HepG2 (cell line): Measurements from ENCODE around the gene MVK. TPM values are rescaled to one million over a fixed set of nuclear protein-coding genes. Genes with fewer than 3 reads are reported as not detected.

Experiments
- ESRRA ChIP-seq: sonication (generic); formaldehyde crosslinking; IDR thresholded peaks from 2 replicates; pipeline ENCODE4 v1.5.1; 2020; ENCODE audit warnings: mild to moderate bottlenecking, low read depth, missing genetic modification reagents
- ETV6 ChIP-seq: sonication (generic); formaldehyde crosslinking; conservative IDR thresholded peaks from 2 replicates; pipeline ENCODE4 v1.4.0; 2020; ENCODE audit warnings: missing genetic modification reagents
- FOXA3 ChIP-seq: IDR thresholded peaks from 2 replicates; pipeline ENCODE4 v1.6.1; 2016; ENCODE audit warnings: missing genetic modification reagents, missing compliant biosample characterization
- GFI1 ChIP-seq: sonication (generic); formaldehyde crosslinking; IDR thresholded peaks from 2 replicates; pipeline ENCODE4 v1.5.0; 2020; ENCODE audit warnings: missing genetic modification reagents, mild to moderate bottlenecking, borderline replicate concordance
- HCFC1 ChIP-seq: fragments of 150-350 bp; IDR thresholded peaks from 2 replicates; pipeline ENCODE4 v1.6.1; 2014; ENCODE audit warnings: low read depth, low read length
- IRF2 ChIP-seq: IDR thresholded peaks from 2 replicates; pipeline ENCODE4 v1.6.1; 2018; ENCODE audit warnings: missing genetic modification reagents, missing compliant biosample characterization
- KDM3A ChIP-seq: IDR thresholded peaks from 2 replicates; pipeline ENCODE4 v1.6.1; 2018; ENCODE audit warnings: low read depth, missing compliant biosample characterization
- MAFF ChIP-seq: IDR thresholded peaks from 2 replicates; pipeline ENCODE4 v1.6.1; 2011; ENCODE audit warnings: low read depth, low read length, improper control_type of control experiment
- MED8 ChIP-seq: sonication (generic); formaldehyde crosslinking; IDR thresholded peaks from 2 replicates; pipeline ENCODE4 v1.8.1; 2023; ENCODE audit warnings: mild to moderate bottlenecking, missing genetic modification reagents; ENCODE audit not compliant: insufficient replicate concordance
- RCOR2 ChIP-seq: IDR thresholded peaks from 2 replicates; pipeline ENCODE4 v1.6.1; 2016; ENCODE audit warnings: missing biosample characterization, missing genetic modification reagents
- SPEN ChIP-seq: sonication (generic); formaldehyde crosslinking; IDR thresholded peaks from 2 replicates; pipeline ENCODE4 v1.5.1; 2020; ENCODE audit warnings: low read depth, mild to moderate bottlenecking, missing genetic modification reagents
- TEAD3 ChIP-seq: optimal IDR thresholded peaks from 2 replicates; pipeline ENCODE3; 2016; ENCODE audit warnings: borderline replicate concordance
- U2AF1 ChIP-seq: fragments of 200-400 bp; formaldehyde crosslinking; optimal IDR thresholded peaks from 2 replicates; pipeline ENCODE3; 2017; ENCODE audit warnings: mild to moderate bottlenecking, low read depth, low read length
- ZBTB20 ChIP-seq: sonication (generic); formaldehyde crosslinking; IDR thresholded peaks from 2 replicates; pipeline ENCODE4 v1.8.1; 2023; ENCODE audit warnings: missing genetic modification reagents, low read depth, mild to moderate bottlenecking, borderline replicate concordance
- ZFP41 ChIP-seq: sonication (generic); formaldehyde crosslinking; IDR thresholded peaks from 2 replicates; pipeline ENCODE4 v1.4.0; 2020; ENCODE audit warnings: mild to moderate bottlenecking, missing genetic modification reagents, borderline replicate concordance
- ZFY ChIP-seq: sonication (generic); formaldehyde crosslinking; IDR thresholded peaks from 2 replicates; pipeline ENCODE4 v1.4.0; 2020; ENCODE audit warnings: missing genetic modification reagents
- ZKSCAN5 ChIP-seq: sonication (generic); formaldehyde crosslinking; IDR thresholded peaks from 2 replicates; pipeline ENCODE4 v1.5.1; 2020; ENCODE audit warnings: mild to moderate bottlenecking, missing genetic modification reagents
- ZNF180 ChIP-seq: sonication (generic); formaldehyde crosslinking; IDR thresholded peaks from 2 replicates; pipeline ENCODE4 v1.4.0; 2020; ENCODE audit warnings: low read depth, missing genetic modification reagents, borderline replicate concordance
- ZNF292 ChIP-seq: sonication (generic); formaldehyde crosslinking; IDR thresholded peaks from 2 replicates; pipeline ENCODE4 v1.8.1; 2022; ENCODE audit warnings: mild to moderate bottlenecking, low read depth, missing genetic modification reagents, borderline replicate concordance
- ZNF354B ChIP-seq: sonication (generic); formaldehyde crosslinking; IDR thresholded peaks from 2 replicates; pipeline ENCODE4 v1.8.0; 2022; ENCODE audit warnings: mild to moderate bottlenecking, missing genetic modification reagents
- ZNF383 ChIP-seq: sonication (generic); formaldehyde crosslinking; IDR thresholded peaks from 2 replicates; pipeline ENCODE4 v1.4.0; 2020; ENCODE audit warnings: missing genetic modification reagents, mild to moderate bottlenecking, borderline replicate concordance
- ZNF430 ChIP-seq: sonication (generic); formaldehyde crosslinking; IDR thresholded peaks from 2 replicates; pipeline ENCODE4 v1.9.0; 2021; ENCODE audit warnings: mild to moderate bottlenecking, missing genetic modification reagents
- ZNF749 ChIP-seq: sonication (generic); formaldehyde crosslinking; IDR thresholded peaks from 2 replicates; pipeline ENCODE4 v1.8.0; 2022; ENCODE audit warnings: mild to moderate bottlenecking, missing genetic modification reagents, moderate library complexity, borderline replicate concordance
- ZNF841 ChIP-seq: sonication (generic); formaldehyde crosslinking; IDR thresholded peaks from 2 replicates; pipeline ENCODE4 v1.8.1; 2023; ENCODE audit warnings: missing genetic modification reagents, borderline replicate concordance
- ZSCAN31 ChIP-seq: sonication (generic); formaldehyde crosslinking; IDR thresholded peaks from 2 replicates; pipeline ENCODE4 v1.5.0; 2020; ENCODE audit warnings: low read depth, mild to moderate bottlenecking, missing genetic modification reagents
- polyA plus RNA-seq, 8 experiments: library from polyadenylated mRNA; depleted of rRNA in 3 of 8; stranded (reverse) in 7 of 8; unstranded in 1 of 8; fragments of >200 nt; fragmentation: Illumina TruSeq in 4 of 8; extraction: Trizol in 4 of 8; gene quantifications; 2 replicates each; pipeline versions ENCODE4 v1.2.1 to v1.2.3, GENCODE V29; 2011 to 2016; ENCODE audit warnings: low read depth in 4 of 8, missing spikeins in 1 of 8, mixed read lengths in 1 of 8; ENCODE audit not compliant: insufficient read depth in 1 of 8
- total RNA-seq, 5 experiments: library from RNA; depleted of rRNA; stranded (reverse); fragments of >200 nt; fragmentation: Illumina TruSeq; extraction: Trizol; gene quantifications; 2 replicates each; pipeline ENCODE4 v1.2.3, GENCODE V29; 2016; ENCODE audit warnings: low read depth in 1 of 5
- TF ChIP-seq, protein P1 (sequence below): sonication (generic); formaldehyde crosslinking; IDR thresholded peaks from 2 replicates; pipeline ENCODE4 v1.4.0; 2020; ENCODE audit warnings: missing genetic modification reagents
- TF ChIP-seq, protein P2 (sequence below): sonication (generic); formaldehyde crosslinking; conservative IDR thresholded peaks from 2 replicates; pipeline ENCODE4 v1.8.0; 2022; ENCODE audit warnings: missing genetic modification reagents
- TF ChIP-seq, protein P3 (sequence below): sonication (generic); formaldehyde crosslinking; IDR thresholded peaks from 2 replicates; pipeline ENCODE4 v1.4.0; 2020; ENCODE audit warnings: missing genetic modification reagents
- TF ChIP-seq, protein P4 (sequence below): sonication (generic); formaldehyde crosslinking; IDR thresholded peaks from 2 replicates; pipeline ENCODE4 v1.5.0; 2020; ENCODE audit warnings: missing genetic modification reagents

MVK gene
- total and polyA plus RNA-seq, 2 of the 13 experiments (the other 11 are each of a cell fraction or from before 2014, with no cell fraction given), result 11.6 to 66.9 TPM

DNA sequence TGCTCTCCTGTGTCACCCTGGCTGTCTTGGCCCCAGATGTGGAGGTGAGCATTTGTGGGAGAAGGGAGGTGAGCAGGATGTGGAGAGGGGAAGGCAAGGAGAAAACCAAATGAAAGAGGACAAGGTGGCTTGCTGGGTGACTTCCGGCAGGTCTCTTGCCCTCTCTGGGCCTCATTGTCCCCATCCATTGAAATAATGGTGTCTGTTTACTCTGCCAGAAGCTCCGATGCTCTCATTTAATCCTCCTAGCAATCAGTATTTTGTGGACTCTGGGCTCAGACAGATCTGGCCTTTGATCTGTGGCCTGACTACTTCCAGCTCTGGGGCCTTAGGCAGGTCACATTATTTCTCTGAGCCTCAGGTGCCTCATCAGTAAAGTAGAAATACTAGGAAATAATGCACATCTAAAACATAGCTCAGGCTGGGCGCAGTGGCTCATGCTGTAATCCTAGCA is 30.6 kb downstream of the MVK start (continued):
- TF ChIP-seq, protein P1, sequence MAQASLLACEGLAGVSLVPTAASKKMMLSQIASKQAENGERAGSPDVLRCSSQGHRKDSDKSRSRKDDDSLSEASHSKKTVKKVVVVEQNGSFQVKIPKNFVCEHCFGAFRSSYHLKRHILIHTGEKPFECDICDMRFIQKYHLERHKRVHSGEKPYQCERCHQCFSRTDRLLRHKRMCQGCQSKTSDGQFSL (CRISPR knock-in tag), result no peak
- TF ChIP-seq U2AF1, result no peak
- TF ChIP-seq ZBTB20 (CRISPR knock-in tag), result peak; percentile 55; the same call in 1 of the 2 replicates
- TF ChIP-seq MED8 (CRISPR knock-in tag), result no peak
- TF ChIP-seq, protein P2, sequence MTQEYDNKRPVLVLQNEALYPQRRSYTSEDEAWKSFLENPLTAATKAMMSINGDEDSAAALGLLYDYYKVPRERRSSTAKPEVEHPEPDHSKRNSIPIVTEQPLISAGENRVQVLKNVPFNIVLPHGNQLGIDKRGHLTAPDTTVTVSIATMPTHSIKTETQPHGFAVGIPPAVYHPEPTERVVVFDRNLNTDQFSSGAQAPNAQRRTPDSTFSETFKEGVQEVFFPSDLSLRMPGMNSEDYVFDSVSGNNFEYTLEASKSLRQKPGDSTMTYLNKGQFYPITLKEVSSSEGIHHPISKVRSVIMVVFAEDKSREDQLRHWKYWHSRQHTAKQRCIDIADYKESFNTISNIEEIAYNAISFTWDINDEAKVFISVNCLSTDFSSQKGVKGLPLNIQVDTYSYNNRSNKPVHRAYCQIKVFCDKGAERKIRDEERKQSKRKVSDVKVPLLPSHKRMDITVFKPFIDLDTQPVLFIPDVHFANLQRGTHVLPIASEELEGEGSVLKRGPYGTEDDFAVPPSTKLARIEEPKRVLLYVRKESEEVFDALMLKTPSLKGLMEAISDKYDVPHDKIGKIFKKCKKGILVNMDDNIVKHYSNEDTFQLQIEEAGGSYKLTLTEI, result no peak
- TF ChIP-seq ZNF430 (CRISPR knock-in tag), result peak; percentile 64; the same call in 1 of the 2 replicates
- TF ChIP-seq ZSCAN31, result no peak
- peak; percentile 94 for TF ChIP-seq RCOR2 (CRISPR knock-in tag)
- peak; percentile 21 for TF ChIP-seq TEAD3
- TF ChIP-seq IRF2 (CRISPR knock-in tag), result 0 out of 2 replicates have a peak, but pooled peaks have one; percentile 27
- TF ChIP-seq FOXA3, result peak; percentile 49; the same call in 1 of the 2 replicates
- no peak for TF ChIP-seq HCFC1
- no peak for TF ChIP-seq ZNF841
- TF ChIP-seq ZNF383 (CRISPR knock-in tag), result no peak
- no peak for TF ChIP-seq MAFF
- TF ChIP-seq GFI1 (CRISPR knock-in tag), result peak; percentile 23; the same call in 1 of the 2 replicates
- no peak for TF ChIP-seq ESRRA (CRISPR knock-in tag)
- TF ChIP-seq ZFY (CRISPR knock-in tag), result peak; percentile 36; the same call in 1 of the 2 replicates
- TF ChIP-seq KDM3A (CRISPR knock-in tag), result no peak
- peak; percentile 73 for TF ChIP-seq ZKSCAN5 (CRISPR knock-in tag)
- 0 out of 2 replicates have a peak, but pooled peaks have one; percentile 43 for TF ChIP-seq SPEN
- no peak for TF ChIP-seq ZNF749
- no peak for TF ChIP-seq ZFP41 (CRISPR knock-in tag)
- TF ChIP-seq ZNF180 (CRISPR knock-in tag), result no peak
- TF ChIP-seq, protein P3, sequence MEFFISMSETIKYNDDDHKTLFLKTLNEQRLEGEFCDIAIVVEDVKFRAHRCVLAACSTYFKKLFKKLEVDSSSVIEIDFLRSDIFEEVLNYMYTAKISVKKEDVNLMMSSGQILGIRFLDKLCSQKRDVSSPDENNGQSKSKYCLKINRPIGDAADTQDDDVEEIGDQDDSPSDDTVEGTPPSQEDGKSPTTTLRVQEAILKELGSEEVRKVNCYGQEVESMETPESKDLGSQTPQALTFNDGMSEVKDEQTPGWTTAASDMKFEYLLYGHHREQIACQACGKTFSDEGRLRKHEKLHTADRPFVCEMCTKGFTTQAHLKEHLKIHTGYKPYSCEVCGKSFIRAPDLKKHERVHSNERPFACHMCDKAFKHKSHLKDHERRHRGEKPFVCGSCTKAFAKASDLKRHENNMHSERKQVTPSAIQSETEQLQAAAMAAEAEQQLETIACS (CRISPR knock-in tag), result no peak
- no peak for TF ChIP-seq ZNF354B (CRISPR knock-in tag)
- TF ChIP-seq ZNF292 (CRISPR knock-in tag), result peak; percentile 58; the same call in 1 of the 2 replicates
- TF ChIP-seq, protein P4, sequence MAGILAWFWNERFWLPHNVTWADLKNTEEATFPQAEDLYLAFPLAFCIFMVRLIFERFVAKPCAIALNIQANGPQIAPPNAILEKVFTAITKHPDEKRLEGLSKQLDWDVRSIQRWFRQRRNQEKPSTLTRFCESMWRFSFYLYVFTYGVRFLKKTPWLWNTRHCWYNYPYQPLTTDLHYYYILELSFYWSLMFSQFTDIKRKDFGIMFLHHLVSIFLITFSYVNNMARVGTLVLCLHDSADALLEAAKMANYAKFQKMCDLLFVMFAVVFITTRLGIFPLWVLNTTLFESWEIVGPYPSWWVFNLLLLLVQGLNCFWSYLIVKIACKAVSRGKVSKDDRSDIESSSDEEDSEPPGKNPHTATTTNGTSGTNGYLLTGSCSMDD (CRISPR knock-in tag), result no peak
- no peak for TF ChIP-seq ETV6
